ENCODE measurements around the gene FAM180A. TPM values are rescaled to one million over a fixed set of nuclear protein-coding genes. Genes with fewer than 3 reads are reported as not detected.
"Not testable (repeated sequence)": the region's sequence is repeated elsewhere in the genome, so short reads cannot be mapped to it uniquely, and the experiment has no call there.

The FAM180A gene
- total RNA-seq, 1 donor: 3.0 TPM

DNA sequence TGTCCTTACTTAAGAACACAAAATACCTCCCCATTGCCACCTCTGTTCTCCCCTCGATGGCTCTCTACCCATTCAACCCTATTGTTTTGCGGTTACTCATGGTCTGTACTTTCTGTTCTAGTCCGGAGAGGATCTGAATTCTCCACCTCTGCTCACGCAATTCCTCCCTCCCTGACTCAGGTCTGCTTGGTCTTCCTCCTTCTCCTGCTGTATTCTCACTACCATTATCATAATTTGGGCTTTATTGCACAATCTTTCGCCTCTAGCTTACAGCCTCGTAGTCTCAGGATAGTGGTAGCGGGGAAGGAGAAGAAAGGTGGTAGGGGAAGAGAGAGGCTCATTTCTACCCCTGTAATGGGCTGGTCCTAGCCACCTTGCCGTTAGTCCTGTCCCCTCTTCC, 35.4 kb upstream of the FAM180A start:
- no peak for DNase-seq (ENCODE audit: low read depth)
- H3K4me3 ChIP-seq (ENCODE audit: low read depth, low read length): no peak overlapping the region
- TF ChIP-seq, protein P1, sequence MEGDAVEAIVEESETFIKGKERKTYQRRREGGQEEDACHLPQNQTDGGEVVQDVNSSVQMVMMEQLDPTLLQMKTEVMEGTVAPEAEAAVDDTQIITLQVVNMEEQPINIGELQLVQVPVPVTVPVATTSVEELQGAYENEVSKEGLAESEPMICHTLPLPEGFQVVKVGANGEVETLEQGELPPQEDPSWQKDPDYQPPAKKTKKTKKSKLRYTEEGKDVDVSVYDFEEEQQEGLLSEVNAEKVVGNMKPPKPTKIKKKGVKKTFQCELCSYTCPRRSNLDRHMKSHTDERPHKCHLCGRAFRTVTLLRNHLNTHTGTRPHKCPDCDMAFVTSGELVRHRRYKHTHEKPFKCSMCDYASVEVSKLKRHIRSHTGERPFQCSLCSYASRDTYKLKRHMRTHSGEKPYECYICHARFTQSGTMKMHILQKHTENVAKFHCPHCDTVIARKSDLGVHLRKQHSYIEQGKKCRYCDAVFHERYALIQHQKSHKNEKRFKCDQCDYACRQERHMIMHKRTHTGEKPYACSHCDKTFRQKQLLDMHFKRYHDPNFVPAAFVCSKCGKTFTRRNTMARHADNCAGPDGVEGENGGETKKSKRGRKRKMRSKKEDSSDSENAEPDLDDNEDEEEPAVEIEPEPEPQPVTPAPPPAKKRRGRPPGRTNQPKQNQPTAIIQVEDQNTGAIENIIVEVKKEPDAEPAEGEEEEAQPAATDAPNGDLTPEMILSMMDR (IDR thresholded peaks at IDR 0.05; ENCODE audit: insufficient read depth, low read depth, low read length): no peak

- TF ChIP-seq, protein P1 (IDR thresholded peaks at IDR 0.05; ENCODE audit: insufficient read depth, low read depth, low read length): no peak
- no peak for DNase-seq (ENCODE audit: low read depth)
- H3K4me3 ChIP-seq (ENCODE audit: low read depth, low read length): no peak overlapping the region
These were observed 34.2 kb upstream of the FAM180A start for GRCh38 chr7:135782801-135783200.

DNA sequence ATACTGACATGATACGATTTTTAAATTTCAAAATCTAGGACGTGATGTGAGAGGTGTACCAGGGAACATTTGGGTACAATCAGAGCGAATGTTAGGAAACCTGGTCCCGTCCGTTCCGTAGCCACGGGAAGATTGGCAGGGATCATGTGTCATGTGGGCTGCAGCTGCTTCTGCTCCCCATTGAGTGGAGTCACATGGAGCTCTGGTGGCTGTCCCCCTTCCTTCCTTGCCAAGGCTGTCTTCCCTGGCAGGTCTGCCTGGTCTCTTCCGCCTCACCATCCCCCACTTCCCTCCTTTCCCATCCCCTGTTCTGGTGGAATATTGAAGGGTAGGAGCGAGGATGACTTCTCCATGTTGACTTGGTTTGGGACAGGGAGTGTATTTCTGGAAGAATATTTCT, 33.8 kb upstream of the FAM180A start:
- TF ChIP-seq, protein P1 (IDR thresholded peaks at IDR 0.05; ENCODE audit: insufficient read depth, low read depth, low read length): no peak
- no peak for DNase-seq (ENCODE audit: low read depth)
- no peak overlapping the region for H3K4me3 ChIP-seq (ENCODE audit: low read depth, low read length)

- no peak for DNase-seq (ENCODE audit: low read depth)
- no peak overlapping the region for H3K4me3 ChIP-seq (ENCODE audit: low read depth, low read length)
- TF ChIP-seq, protein P1 (IDR thresholded peaks at IDR 0.05; ENCODE audit: insufficient read depth, low read depth, low read length): no peak
These were observed 29.2 kb upstream of the FAM180A start for GRCh38 chr7:135777626-135778398.

GRCh38 chr7:135775915-135776314, 27.3 kb upstream of the FAM180A start:
- H3K4me3 ChIP-seq (ENCODE audit: low read depth, low read length); DNase-seq (ENCODE audit: low read depth): not testable (repeated sequence)

DNA sequence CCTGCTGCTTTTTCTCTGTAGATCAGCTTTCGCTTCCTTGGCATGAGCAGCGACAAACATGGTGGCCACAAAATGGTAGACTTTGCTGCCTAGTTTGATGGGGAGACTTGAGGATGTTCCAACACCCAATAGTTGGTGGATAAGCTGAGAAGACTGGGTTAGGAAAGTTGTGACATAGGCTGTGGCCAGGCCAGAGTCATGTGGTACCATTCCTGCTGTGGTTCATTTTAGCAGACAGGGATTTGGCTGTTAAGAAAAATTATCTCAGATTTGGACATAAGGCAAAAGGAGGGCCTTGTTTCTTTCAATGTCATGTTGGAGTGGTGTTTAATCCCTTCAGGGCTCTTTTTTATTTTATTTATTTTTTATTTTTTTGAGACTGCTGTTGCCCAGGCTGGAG, 26.6 kb upstream of the FAM180A start:
- TF ChIP-seq, protein P1 (IDR thresholded peaks at IDR 0.05; ENCODE audit: insufficient read depth, low read depth, low read length): no peak
- DNase-seq (ENCODE audit: low read depth): peak; percentile 60
- H3K4me3 ChIP-seq (ENCODE audit: low read depth, low read length): no peak overlapping the region

GRCh38 chr7:135774284-135774683, 25.7 kb upstream of the FAM180A start:
- TF ChIP-seq, protein P1 (IDR thresholded peaks at IDR 0.05; ENCODE audit: insufficient read depth, low read depth, low read length): no peak
- H3K4me3 ChIP-seq (ENCODE audit: low read depth, low read length): no peak overlapping the region
- DNase-seq (ENCODE audit: low read depth): peak; percentile 67

Measured in fibroblast of villous mesenchyme (primary cell).